H1 (cell line): Measurements from ENCODE around the gene PASK. TPM values are rescaled to one million over a fixed set of nuclear protein-coding genes. Genes with fewer than 3 reads are reported as not detected.

Source experiments
- CTCF ChIA-PET: fragments of 300-600 bp; sonication (Branson Sonifier 250); formaldehyde crosslinking; loops from one replicate; lab custom pipeline; 2021; ENCODE audit not compliant: partially characterized antibody; lab: Charles Lee
- POLR2A ChIA-PET: fragments of 300-600 bp; sonication (Branson Sonifier 250); formaldehyde crosslinking; loops from one replicate; lab custom pipeline; 2021; ENCODE audit warnings: inconsistent platforms; ENCODE audit not compliant: partially characterized antibody; lab: Charles Lee
- DNase-seq, 2 experiments: peaks; one replicate each; pipeline versions ENCODE4 v3.0.0 to v3.0.0-alpha.2; 2010 to 2022; ENCODE audit warnings: low spot score in 2 of 2, low read depth in 1 of 2, mixed read lengths in 1 of 2
- FAIRE-seq: peaks from 2 replicates; lab custom pipeline; 2011; peaks lifted over from hg19 to GRCh38; lab: Jason Lieb, UNC
- H2AFZ ChIP-seq: 2 replicates; pipeline ENCODE4 v1.8.1; 2012; ENCODE audit warnings: low read length, inconsistent platforms
- H2AK5ac ChIP-seq: 2 replicates; pipeline ENCODE4 v1.6.1; 2013; ENCODE audit warnings: low read depth, low read length
- H2BK120ac ChIP-seq: replicated peaks from 2 replicates; pipeline ENCODE3; 2013; ENCODE audit warnings: low read depth, low read length, inconsistent platforms
- H2BK12ac ChIP-seq: 2 replicates; pipeline ENCODE4 v1.6.1; 2013; ENCODE audit warnings: low read depth, low read length
- H2BK15ac ChIP-seq: 2 replicates; pipeline ENCODE4 v1.6.1; 2013; ENCODE audit warnings: low read length
- H2BK20ac ChIP-seq: 2 replicates; pipeline ENCODE4 v1.6.1; 2013; ENCODE audit warnings: low read length
- H2BK5ac ChIP-seq: 2 replicates; pipeline ENCODE4 v1.6.1; 2013; ENCODE audit warnings: low read depth, low read length
- H3K14ac ChIP-seq: 2 replicates; pipeline ENCODE4 v1.6.1; 2013; ENCODE audit warnings: inconsistent platforms; ENCODE audit not compliant: insufficient read length
- H3K18ac ChIP-seq: 2 replicates; pipeline ENCODE4 v1.6.1; 2013; ENCODE audit warnings: low read length; ENCODE audit errors: extremely low read depth
- H3K23ac ChIP-seq: 2 replicates; pipeline ENCODE4 v1.6.1; 2013; ENCODE audit warnings: inconsistent platforms; ENCODE audit not compliant: insufficient read length
- H3K23me2 ChIP-seq: 2 replicates; pipeline ENCODE4 v1.6.1; 2013; ENCODE audit warnings: low read depth, low read length
- H3K27ac ChIP-seq: 2 replicates; pipeline ENCODE4 v1.6.1; 2011; ENCODE audit warnings: low read depth, low read length, inconsistent platforms
- H3K27me3 ChIP-seq, 4 experiments: replicated peaks in 1 of 4; 1 replicate in 1 of 4; 2 replicates in 3 of 4; pipeline versions ENCODE4 v1.6.1 to v1.8.1; 2011 to 2013; ENCODE audit warnings: low read length in 3 of 4, mild to moderate bottlenecking in 3 of 4, inconsistent platforms in 2 of 4, mixed read lengths in 2 of 4, moderate library complexity in 1 of 4; ENCODE audit not compliant: control insufficient read depth in 3 of 4, insufficient read depth in 3 of 4; ENCODE audit errors: extremely low read depth in 1 of 4
- H3K36me3 ChIP-seq, 4 experiments: 2 replicates each; pipeline versions ENCODE4 v1.6.1 to v1.8.1; 2011 to 2013; ENCODE audit warnings: mild to moderate bottlenecking in 4 of 4, low read length in 3 of 4, moderate library complexity in 2 of 4, control low read depth in 1 of 4, inconsistent platforms in 1 of 4; ENCODE audit not compliant: insufficient read depth in 4 of 4, control insufficient read depth in 2 of 4
- H3K4ac ChIP-seq: replicated peaks from 2 replicates; pipeline ENCODE3; 2013; ENCODE audit warnings: low read length, low read depth, mixed read lengths, inconsistent platforms; ENCODE audit not compliant: insufficient read length
- H3K4me1 ChIP-seq, 4 experiments: replicated peaks in 1 of 4; 1 replicate in 1 of 4; 2 replicates in 3 of 4; pipeline versions ENCODE4 v1.6.1 to v1.8.1; 2011 to 2013; ENCODE audit warnings: low read length in 3 of 4, inconsistent platforms in 2 of 4, mixed read lengths in 1 of 4; ENCODE audit not compliant: insufficient read depth in 4 of 4, control insufficient read depth in 3 of 4
- H3K4me2 ChIP-seq, 2 experiments: 2 replicates each; pipeline versions ENCODE4 v1.6.1 to v1.8.1; 2011 to 2013; ENCODE audit warnings: low read depth in 2 of 2, low read length in 2 of 2, control low read depth in 1 of 2, inconsistent platforms in 1 of 2, mild to moderate bottlenecking in 1 of 2; ENCODE audit not compliant: insufficient read depth in 1 of 2
- H3K4me3 ChIP-seq, 4 experiments: fragments of 200-600, 300-600 bp in 1 of 4; sonication (generic), shearing (Covaris generic), sonication (Bioruptor Twin) in 1 of 4; 2 replicates each; pipeline versions ENCODE4 v1.5.1 to v1.8.1; 2011 to 2016; ENCODE audit warnings: low read length in 4 of 4, low read depth in 3 of 4, control low read depth in 2 of 4, inconsistent platforms in 2 of 4, mild to moderate bottlenecking in 2 of 4, mixed read lengths in 1 of 4, moderate library complexity in 1 of 4; ENCODE audit not compliant: insufficient read depth in 2 of 4; ENCODE audit errors: extremely low read depth in 1 of 4
- H3K56ac ChIP-seq: replicated peaks from 2 replicates; pipeline ENCODE3; 2013; ENCODE audit warnings: low read depth, mild to moderate bottlenecking, mixed read lengths, low read length, inconsistent platforms; ENCODE audit not compliant: insufficient read length
- H3K79me1 ChIP-seq: 2 replicates; pipeline ENCODE4 v1.6.1; 2013; ENCODE audit warnings: low read depth, low read length, control low read depth
- H3K79me2 ChIP-seq, 2 experiments: 2 replicates each; pipeline versions ENCODE4 v1.6.1 to v1.8.1; 2012 to 2013; ENCODE audit warnings: low read length in 2 of 2, mild to moderate bottlenecking in 2 of 2, inconsistent platforms in 1 of 2; ENCODE audit not compliant: insufficient read depth in 2 of 2, control insufficient read depth in 1 of 2
- H3K9ac ChIP-seq, 4 experiments: replicated peaks in 1 of 4; 1 replicate in 1 of 4; 2 replicates in 3 of 4; pipeline versions ENCODE4 v1.6.1 to v1.8.1; 2011 to 2013; ENCODE audit warnings: low read depth in 3 of 4, low read length in 3 of 4, control low read depth in 2 of 4, mild to moderate bottlenecking in 2 of 4, moderate library complexity in 2 of 4, inconsistent platforms in 1 of 4; ENCODE audit errors: extremely low read depth in 1 of 4
- H3K9me3 ChIP-seq, 2 experiments: 2 replicates each; pipeline versions ENCODE4 v1.6.1 to v1.8.1; 2012 to 2013; ENCODE audit warnings: mild to moderate bottlenecking in 2 of 2, moderate library complexity in 2 of 2, control low read depth in 1 of 2, inconsistent platforms in 1 of 2, low read depth in 1 of 2, low read length in 1 of 2, mixed read lengths in 1 of 2; ENCODE audit not compliant: insufficient read depth in 2 of 2
- H4K20me1 ChIP-seq, 2 experiments: replicated peaks in 1 of 2; 2 replicates each; pipeline versions ENCODE3 to v1.8.1; 2011 to 2013; ENCODE audit warnings: inconsistent platforms in 2 of 2, low read length in 2 of 2, mild to moderate bottlenecking in 1 of 2; ENCODE audit not compliant: insufficient read depth in 2 of 2, control insufficient read depth in 1 of 2
- H4K5ac ChIP-seq: 2 replicates; pipeline ENCODE4 v1.6.1; 2013; ENCODE audit warnings: low read length, low read depth, mixed read lengths, inconsistent platforms; ENCODE audit not compliant: insufficient read length
- H4K8ac ChIP-seq: 2 replicates; pipeline ENCODE4 v1.8.0; 2013; ENCODE audit warnings: mild to moderate bottlenecking, moderate library complexity, low read length, inconsistent platforms; ENCODE audit not compliant: insufficient read depth; ENCODE audit errors: extremely low read depth
- H4K91ac ChIP-seq: replicated peaks from 2 replicates; pipeline ENCODE3; 2013; ENCODE audit warnings: low read length, mixed read lengths, inconsistent platforms; ENCODE audit not compliant: insufficient read length
- CEBPB ChIP-seq: IDR thresholded peaks from 2 replicates; pipeline ENCODE4 v1.6.1; 2012; ENCODE audit warnings: low read depth, low read length
- CTBP2 ChIP-seq: IDR thresholded peaks from 2 replicates; pipeline ENCODE4 v1.7.0; 2011; ENCODE audit warnings: borderline replicate concordance, mild to moderate bottlenecking, moderate library complexity, mixed read lengths, low read length; ENCODE audit not compliant: insufficient read depth, insufficient read length
- GABPA ChIP-seq: IDR thresholded peaks from 2 replicates; pipeline ENCODE4 v1.6.1; 2011; ENCODE audit warnings: mild to moderate bottlenecking, low read length, moderate library complexity, borderline replicate concordance; ENCODE audit not compliant: insufficient read depth
- HDAC6 ChIP-seq: IDR thresholded peaks from one replicate; pipeline ENCODE4 v1.7.1; 2012; ENCODE audit warnings: low read depth, mild to moderate bottlenecking, inconsistent platforms, low read length, moderate library complexity
- KDM4A ChIP-seq: IDR thresholded peaks from one replicate; pipeline ENCODE4 v1.7.1; 2012; ENCODE audit warnings: low read depth, mild to moderate bottlenecking, moderate library complexity, low read length, inconsistent platforms; ENCODE audit not compliant: severe bottlenecking
- MAFK ChIP-seq: IDR thresholded peaks from 2 replicates; pipeline ENCODE4 v1.6.1; 2012; ENCODE audit warnings: low read depth, mild to moderate bottlenecking, improper control_type of control experiment, low read length
- NANOG ChIP-seq: IDR thresholded peaks from 2 replicates; pipeline ENCODE4 v1.6.1; 2011; ENCODE audit warnings: low read length, low read depth, mild to moderate bottlenecking, inconsistent platforms; ENCODE audit not compliant: insufficient read depth, poor library complexity, severe bottlenecking
- RBBP5 ChIP-seq: IDR thresholded peaks from 2 replicates; pipeline ENCODE4 v1.7.1; 2012; ENCODE audit warnings: low read depth, mild to moderate bottlenecking, inconsistent platforms, low read length, moderate library complexity, borderline replicate concordance
- SAP30 ChIP-seq: fragments of 300-600 bp; sonication (generic); IDR thresholded peaks from 2 replicates; pipeline ENCODE4 v1.7.1; 2012; ENCODE audit warnings: low read length, moderate library complexity, mild to moderate bottlenecking, inconsistent platforms; ENCODE audit not compliant: insufficient read depth, insufficient replicate concordance
- SUZ12 ChIP-seq: fragments of 200-600 bp; sonication (generic); IDR thresholded peaks from 2 replicates; pipeline ENCODE4 v1.6.1; 2012; ENCODE audit warnings: mild to moderate bottlenecking, inconsistent platforms, low read length, moderate library complexity, mixed read lengths
- USF2 ChIP-seq: IDR thresholded peaks from 2 replicates; pipeline ENCODE4 v1.6.1; 2011; ENCODE audit warnings: low read length, improper control_type of control experiment
- WGBS, 2 experiments: shearing (Covaris generic) in 1 of 2; methylation state at CpG; one replicate each; pipeline versions ENCODE4 v1.1.6 to v1.1.7; 2013 to 2015; ENCODE audit warnings: low lambda C conversion rate in 2 of 2, mixed read lengths in 2 of 2, inconsistent platforms in 1 of 2, low coverage in 1 of 2, missing lambda C conversion rate in 1 of 2; ENCODE audit not compliant: insufficient replicate concordance in 2 of 2, insufficient coverage in 1 of 2, insufficient read length in 1 of 2; ENCODE audit errors: extremely low coverage in 1 of 2, missing lambda C conversion rate in 1 of 2; 5-methylcytosine and 5-hydroxymethylcytosine counted together
- polyA plus RNA-seq, 7 experiments: library from polyadenylated mRNA; depleted of rRNA in 3 of 7; stranded (reverse) in 5 of 7; unstranded in 2 of 7; fragments of >200 nt in 5 of 7; fragments of 200-250 nt in 2 of 7; gene quantifications; 1 replicate in 5 of 7; 2 replicates in 1 of 7; 4 replicates in 1 of 7; pipeline versions ENCODE4 v1.2.1 to v1.2.3, GENCODE V29; 2011 to 2013; ENCODE audit warnings: missing spikeins in 2 of 7, mixed read lengths in 2 of 7
- total RNA-seq: library from RNA; stranded (reverse); fragmentation: NEBNext Ultra II Directional; extraction: Animal tissue kit (Norgen Biotek cat#: 25700); gene quantifications from 2 replicates; pipeline ENCODE4 v1.2.1, GENCODE V29; 2021

PASK gene
- total and polyA plus RNA-seq, 2 of the 8 experiments (the other 6 are each of a cell fraction or from before 2014, with no cell fraction given) = 20.5 to 66.1 TPM

- DNase-seq (no peak), FAIRE-seq (no peak)
- 92% methylated on average over 4 of the region's 4 CpGs; no CpG with 5 or more reads in 1 of the 2 experiments for WGBS, 2 experiments
Observed at GRCh38 chr2:241154915-241155314, 5.6 kb upstream of the PASK start.

More at GRCh38 chr2:241154915-241155314, 5.6 kb upstream of the PASK start:
- H3K23ac ChIP-seq = no peak overlapping the region
- TF ChIP-seq HDAC6 (no peak), RBBP5 (no peak), CEBPB (no peak), CTBP2 (no peak), MAFK (no peak), NANOG (no peak), SUZ12 (no peak), SAP30 (no peak), KDM4A (no peak), GABPA (no peak), USF2 (no peak)
- TF ChIP-seq, all 59 proteins: peak for 0
- Histone ChIP-seq H2BK120ac (no peak overlapping the region), H3K27me3 (no peaks in the 10 kb centered on the region), H4K20me1 (peaks cover 1 to 9% of the 10 kb centered on the region in 2 experiments), H2BK20ac (no peak overlapping the region), H3K23me2 (peaks cover 2% of the 10 kb centered on the region; the same call in 1 of the 2 replicates), H3K4ac (no peak overlapping the region), H3K27ac (no peak overlapping the region), H3K36me3 (peaks cover 0 to 9% (median 4%) of the 10 kb centered on the region in 4 experiments; a peak in 6 of 8 replicates), H2BK12ac (no peak overlapping the region), H3K4me3 (no peak overlapping the region), H3K4me1 (peaks cover 0 to 7% (median 4%) of the 10 kb centered on the region in 4 experiments; a peak in 6 of 7 replicates), H3K4me2 (no peak overlapping the region), H3K56ac (no peak overlapping the region), H3K9ac (no peak overlapping the region; a peak in 1 of 7 replicates), H3K79me2 (peaks cover 0 to 11% of the 10 kb centered on the region in 2 experiments; a peak in 1 of 4 replicates), H4K91ac (no peak overlapping the region), H3K18ac (no peak overlapping the region), H3K79me1 (peaks cover 4% of the 10 kb centered on the region), H3K14ac (no peak overlapping the region), H2AK5ac (no peak overlapping the region), H4K8ac (no peak overlapping the region), H2AFZ (no peak overlapping the region), H4K5ac (no peak overlapping the region), H2BK15ac (no peak overlapping the region), H3K9me3 (no peaks in the 10 kb centered on the region), H2BK5ac (no peak overlapping the region)
- CTCF ChIA-PET = interaction anchor here (0.6 to 1.4 kb wide), 3 partner anchors 76 to 247 kb away, joined by 3 to 4 read pairs (median 3); no protein-coding TSS in a partner anchor
- POLR2A ChIA-PET = interaction anchor here (0.5 to 0.9 kb wide), 3 partner anchors 9 to 53 kb away, joined by 3 read pairs; partner anchors contain the start of gene MTERF4
